Lung (tissue), 12 donors: ENCODE data around the gene SETD1A. TPM values are rescaled to one million over a fixed set of nuclear protein-coding genes. Genes with fewer than 3 reads are reported as not detected.

Experiments used
- ATAC-seq: fragments of 200-7000 bp; cut with Tn5 transposase; one replicate; pipeline ENCODE4 v1.9.1; 2020; ENCODE audit warnings: moderate number of reproducible peaks; ENCODE audit not compliant: insufficient read depth, low FRiP score
- DNase-seq, 3 donors: peaks; one replicate each; pipeline ENCODE4 v3.0.0-alpha.2; 2013 to 2017
- H3K27ac ChIP-seq, 2 donors: one replicate each; pipeline ENCODE4 v1.5.1; 2013; ENCODE audit warnings: mild to moderate bottlenecking in 2 of 2, moderate library complexity in 2 of 2, control low read depth in 1 of 2, inconsistent platforms in 1 of 2, low read depth in 1 of 2, low read length in 1 of 2
- H3K27me3 ChIP-seq, 3 donors: one replicate each; pipeline ENCODE4 v1.5.1; 2013; ENCODE audit warnings: low read length in 2 of 3; ENCODE audit not compliant: control insufficient read depth in 3 of 3, insufficient read depth in 3 of 3
- H3K36me3 ChIP-seq, 4 donors: one replicate each; pipeline ENCODE4 v1.5.1; 2013; ENCODE audit warnings: low read length in 4 of 4, mild to moderate bottlenecking in 1 of 4, moderate library complexity in 1 of 4; ENCODE audit not compliant: control insufficient read depth in 4 of 4, insufficient read depth in 4 of 4
- H3K4me1 ChIP-seq, 5 donors: one replicate each; pipeline ENCODE4 v1.5.1; 2013; ENCODE audit warnings: low read length in 5 of 5, mild to moderate bottlenecking in 2 of 5, moderate library complexity in 1 of 5; ENCODE audit not compliant: control insufficient read depth in 5 of 5, insufficient read depth in 5 of 5
- H3K4me3 ChIP-seq: one replicate; pipeline ENCODE4 v1.5.1; 2013; ENCODE audit warnings: mild to moderate bottlenecking, control low read depth, moderate library complexity
- H3K9ac ChIP-seq, 2 donors: one replicate each; pipeline ENCODE4 v1.5.1; 2013; ENCODE audit warnings: low read length in 2 of 2, control low read depth in 1 of 2; ENCODE audit not compliant: insufficient read depth in 1 of 2
- H3K9me3 ChIP-seq, 4 donors: one replicate each; pipeline ENCODE4 v1.5.1; 2013; ENCODE audit warnings: low read length in 3 of 4, mild to moderate bottlenecking in 1 of 4, moderate library complexity in 1 of 4; ENCODE audit not compliant: control insufficient read depth in 4 of 4, insufficient read depth in 3 of 4
- CTCF ChIP-seq: IDR thresholded peaks from 2 replicates; pipeline ENCODE4 v1.5.1; 2012; ENCODE audit warnings: mild to moderate bottlenecking; ENCODE audit errors: control extremely low read depth, extremely low read depth
- WGBS, 2 donors: extraction: QIAGEN DNeasy Blood & Tissue Kit; methylation state at CpG; one replicate each; pipeline ENCODE4 v1.1.7; 2013; 5-methylcytosine and 5-hydroxymethylcytosine counted together
- polyA plus RNA-seq, 2 donors: library from polyadenylated mRNA; stranded (reverse); fragments of 200-250 nt; gene quantifications; one replicate each; pipeline ENCODE4 v1.2.1, GENCODE V29; 2013
- total RNA-seq, 2 donors: library from RNA; depleted of rRNA in 1 of 2; stranded (reverse); fragments of >200 nt in 1 of 2; gene quantifications; one replicate each; pipeline ENCODE4 v1.2.1, GENCODE V29; 2014 to 2021
- donor health status: control.
- donor health status: control.
- donor health status: Bipolar disorder and iron deficiency.
- donor health status: healthy.
- donor health status: DM: yes; HTN: yes; CAD: no.

SETD1A gene
- total and polyA plus RNA-seq, 4 donors, result 7.4 to 22.0 (median 10.9) TPM

GRCh38 chr16:31005350-31006085 is 48.0 kb downstream of the SETD1A start:
- no peak overlapping the region for H3K27ac ChIP-seq
- peaks cover 0 to 29% (median 5%) of the 10 kb centered on the region in 3 donors for H3K27me3 ChIP-seq
- no peak overlapping the region for H3K4me3 ChIP-seq
- H3K4me1 ChIP-seq, result no peaks in the 10 kb centered on the region
- H3K36me3 ChIP-seq, result no peaks in the 10 kb centered on the region
- H3K9ac ChIP-seq, result no peak overlapping the region
- ATAC-seq (no peak), DNase-seq (no peak)
- H3K9me3 ChIP-seq, result no peaks in the 10 kb centered on the region
- no peak for TF ChIP-seq CTCF
- 68 to 70% methylated on average over 16 of the region's 16 CpGs for WGBS, 2 donors

DNA sequence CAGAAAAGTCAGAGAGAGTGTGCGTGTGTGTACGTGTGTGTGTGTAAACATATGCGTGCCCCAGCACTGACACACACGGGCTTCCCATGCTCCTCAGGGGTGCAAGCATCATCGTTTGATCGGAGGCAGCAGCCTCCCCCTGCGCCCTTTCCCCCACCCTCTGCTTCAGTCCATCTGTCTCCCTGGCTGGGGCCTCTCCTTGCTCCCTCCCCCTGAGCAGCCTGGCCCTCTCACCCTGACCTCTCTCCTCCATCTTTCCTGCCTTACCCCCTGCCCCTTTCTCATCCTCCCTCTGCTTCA is 48.5 kb downstream of the SETD1A start:
- no peak for TF ChIP-seq CTCF
- WGBS, 2 donors, result 34 to 49% methylated on average over 6 to 7 of the region's 7 CpGs
- Histone ChIP-seq H3K36me3 (no peaks in the 10 kb centered on the region), H3K9me3 (peaks cover 0 to under 1% (median 0%) of the 10 kb centered on the region in 4 donors), H3K4me3 (no peak overlapping the region), H3K27ac (no peak overlapping the region), H3K4me1 (no peaks in the 10 kb centered on the region), H3K27me3 (peaks cover 0 to 33% (median 8%) of the 10 kb centered on the region in 3 donors), H3K9ac (no peak overlapping the region)
- DNase-seq, result no peak
- ATAC-seq, result no peak

- Histone ChIP-seq H3K9me3 (peaks cover 0 to 1% (median 0%) of the 10 kb centered on the region in 4 donors), H3K4me1 (no peaks in the 10 kb centered on the region), H3K4me3 (no peak overlapping the region), H3K9ac (no peak overlapping the region), H3K27me3 (peaks cover 0 to 38% (median 12%) of the 10 kb centered on the region in 3 donors), H3K27ac (no peak overlapping the region), H3K36me3 (no peaks in the 10 kb centered on the region)
- no peak for TF ChIP-seq CTCF
- ATAC-seq (no peak), DNase-seq (no peak)
- WGBS, 2 donors, result 92% methylated on average over 8 of the region's 8 CpGs
Observed at GRCh38 chr16:31006589-31006988, 49.0 kb downstream of the SETD1A start.

GRCh38 chr16:31007684-31008083 is 50.1 kb downstream of the SETD1A start:
- DNase-seq, result no peak

More at GRCh38 chr16:31007684-31008083, 50.1 kb downstream of the SETD1A start:
- Histone ChIP-seq H3K4me1 (no peaks in the 10 kb centered on the region), H3K36me3 (no peaks in the 10 kb centered on the region), H3K4me3 (no peak overlapping the region), H3K27ac (no peak overlapping the region), H3K27me3 (peaks cover 0 to 44% (median 18%) of the 10 kb centered on the region in 3 donors), H3K9me3 (peaks cover 0 to 1% (median 0%) of the 10 kb centered on the region in 4 donors), H3K9ac (no peak overlapping the region)
- ATAC-seq, result no peak
- no peak for TF ChIP-seq CTCF
- 55 to 65% methylated on average over 6 of the region's 6 CpGs for WGBS, 2 donors
